ENCODE measurements around the gene NDUFA11.
A peak's percentile ranks its signal among the peaks of the same experiment; 100 is the strongest.

Gene NDUFA11

GRCh38 chr19:5903624-5904351 is at the start of gene NDUFA11:
NDUFA11 (minus strand) TSS chr19:5903790; CDS start chr19:5903708, 82 bp downstream.
- Mint-ChIP-seq H3K4me1 (ENCODE audit: low read depth) (peaks cover 44% of the 10 kb centered on the region), H3K27me3 (no peaks in the 10 kb centered on the region), H3K4me3 (peak within 1 kb of the TSS; percentile 96), H3K36me3 (ENCODE audit: low read depth) (peaks cover 22% of the 10 kb centered on the region), H3K27ac (peak within 1 kb of the TSS; percentile 99), H3K9me3 (no peaks in the 10 kb centered on the region)

- Mint-ChIP-seq H3K4me1 (ENCODE audit: low read depth) (peaks cover 97% of the 10 kb centered on the region), H3K4me3 (peak overlapping the region; percentile 54), H3K27me3 (no peaks in the 10 kb centered on the region), H3K27ac (peak overlapping the region; percentile 88), H3K36me3 (ENCODE audit: low read depth) (peaks cover 47% of the 10 kb centered on the region), H3K9me3 (no peaks in the 10 kb centered on the region)
Measured at GRCh38 chr19:5953030-5953589, 49.5 kb upstream of the NDUFA11 start.

GRCh38 chr19:5952193-5953029 is 48.8 kb upstream of the NDUFA11 start:
- peak overlapping the region; percentile 7 for H3K4me3 Mint-ChIP-seq
- H3K27me3 Mint-ChIP-seq = no peaks in the 10 kb centered on the region
- H3K9me3 Mint-ChIP-seq = no peaks in the 10 kb centered on the region
- H3K4me1 Mint-ChIP-seq (ENCODE audit: low read depth) = peaks cover 97% of the 10 kb centered on the region
- peaks cover 53% of the 10 kb centered on the region for H3K36me3 Mint-ChIP-seq (ENCODE audit: low read depth)
- H3K27ac Mint-ChIP-seq = peak overlapping the region; percentile 88

DNA sequence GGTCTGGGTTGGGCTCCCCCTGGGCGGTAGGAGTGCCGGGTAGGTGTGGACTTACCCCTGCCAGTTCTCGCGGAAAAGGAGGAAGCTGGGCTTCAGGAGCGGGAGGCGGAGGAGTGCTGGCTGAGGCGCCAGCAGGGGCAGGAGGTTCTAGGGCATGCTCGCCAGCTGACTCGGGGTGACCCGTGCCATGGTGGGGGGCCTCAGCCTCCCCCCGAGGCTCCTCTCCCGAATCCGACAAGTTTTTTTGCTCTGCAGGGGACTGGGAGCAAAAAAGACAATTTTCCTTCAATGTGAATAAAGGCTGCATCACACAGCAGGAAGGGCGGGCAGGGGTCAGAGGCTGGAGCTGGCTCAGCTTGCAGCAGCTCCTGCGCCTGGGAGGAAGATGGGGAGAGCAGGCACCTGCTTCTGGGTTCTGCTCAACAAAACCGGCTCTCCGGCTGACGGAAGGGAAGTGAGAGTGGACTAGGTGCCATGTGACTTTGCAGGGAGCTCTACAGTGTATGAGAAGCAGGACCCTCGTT is 47.8 kb upstream of the NDUFA11 start:
- Mint-ChIP-seq H3K27ac (peak overlapping the region; percentile 93), H3K9me3 (no peaks in the 10 kb centered on the region), H3K4me1 (ENCODE audit: low read depth) (peaks cover 95% of the 10 kb centered on the region), H3K4me3 (no peak overlapping the region), H3K36me3 (ENCODE audit: low read depth) (peaks cover 52% of the 10 kb centered on the region), H3K27me3 (no peaks in the 10 kb centered on the region)

GRCh38 chr19:5950741-5951140 is 47.2 kb upstream of the NDUFA11 start:
- Mint-ChIP-seq H3K4me1 (ENCODE audit: low read depth) (peaks cover 92% of the 10 kb centered on the region), H3K9me3 (no peaks in the 10 kb centered on the region), H3K27me3 (no peaks in the 10 kb centered on the region), H3K4me3 (no peak overlapping the region), H3K36me3 (ENCODE audit: low read depth) (peaks cover 52% of the 10 kb centered on the region), H3K27ac (peak overlapping the region; percentile 93)

GRCh38 chr19:5949792-5950305 is 46.3 kb upstream of the NDUFA11 start:
- H3K27me3 Mint-ChIP-seq = no peaks in the 10 kb centered on the region
- peak overlapping the region; percentile 93 for H3K27ac Mint-ChIP-seq
- peaks cover 90% of the 10 kb centered on the region for H3K4me1 Mint-ChIP-seq (ENCODE audit: low read depth)
- no peaks in the 10 kb centered on the region for H3K9me3 Mint-ChIP-seq
- H3K36me3 Mint-ChIP-seq (ENCODE audit: low read depth) = peaks cover 53% of the 10 kb centered on the region
- H3K4me3 Mint-ChIP-seq = peak overlapping the region; percentile 57

DNA sequence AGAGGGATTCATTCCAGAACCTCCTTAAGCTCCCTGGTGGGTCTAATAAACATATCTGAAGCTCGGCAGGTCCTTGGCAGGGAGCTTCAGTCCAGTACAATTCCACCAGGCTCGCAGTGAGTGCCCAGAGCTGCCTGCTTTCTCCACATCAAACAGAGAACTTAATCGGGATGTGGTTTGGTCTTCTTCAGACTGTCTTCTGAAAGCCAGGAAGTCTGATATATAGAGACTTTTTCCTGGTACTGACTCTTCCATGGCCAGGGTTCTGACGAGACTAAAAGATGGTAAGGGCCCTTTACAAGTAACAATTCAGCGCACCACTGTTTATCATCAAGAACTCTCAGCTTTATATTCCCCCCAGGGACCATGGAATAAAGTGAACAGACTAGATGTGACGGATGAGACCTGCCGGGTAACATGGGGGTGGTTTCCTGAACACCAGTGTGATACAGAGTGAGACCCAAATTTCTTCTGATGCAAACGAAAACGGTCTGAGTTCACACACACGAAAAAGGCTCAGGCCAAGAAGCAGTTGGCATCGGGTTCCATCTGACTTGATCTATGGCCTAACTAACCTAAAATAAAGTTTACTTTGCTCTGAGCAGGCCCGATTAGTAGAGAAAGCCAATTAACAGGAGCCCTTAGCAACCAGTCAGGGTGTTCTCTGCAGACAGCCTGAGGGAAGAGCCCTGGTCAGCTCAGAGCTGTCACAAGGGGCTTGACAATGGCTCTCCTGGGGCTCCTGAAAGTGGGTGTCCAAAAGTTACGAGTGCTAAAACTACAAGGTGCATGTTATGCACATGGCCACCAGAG is 45.4 kb upstream of the NDUFA11 start:
- H3K9me3 Mint-ChIP-seq = no peaks in the 10 kb centered on the region
- H3K27me3 Mint-ChIP-seq = no peaks in the 10 kb centered on the region
- H3K4me3 Mint-ChIP-seq = peak overlapping the region; percentile 57
- H3K4me1 Mint-ChIP-seq (ENCODE audit: low read depth) = peaks cover 89% of the 10 kb centered on the region
- peaks cover 53% of the 10 kb centered on the region for H3K36me3 Mint-ChIP-seq (ENCODE audit: low read depth)
- H3K27ac Mint-ChIP-seq = peak overlapping the region; percentile 93

- H3K27ac Mint-ChIP-seq = peak overlapping the region; percentile 52
- peaks cover 45% of the 10 kb centered on the region for H3K36me3 Mint-ChIP-seq (ENCODE audit: low read depth)
Measured at GRCh38 chr19:5947435-5947834, 43.8 kb upstream of the NDUFA11 start.

DNA sequence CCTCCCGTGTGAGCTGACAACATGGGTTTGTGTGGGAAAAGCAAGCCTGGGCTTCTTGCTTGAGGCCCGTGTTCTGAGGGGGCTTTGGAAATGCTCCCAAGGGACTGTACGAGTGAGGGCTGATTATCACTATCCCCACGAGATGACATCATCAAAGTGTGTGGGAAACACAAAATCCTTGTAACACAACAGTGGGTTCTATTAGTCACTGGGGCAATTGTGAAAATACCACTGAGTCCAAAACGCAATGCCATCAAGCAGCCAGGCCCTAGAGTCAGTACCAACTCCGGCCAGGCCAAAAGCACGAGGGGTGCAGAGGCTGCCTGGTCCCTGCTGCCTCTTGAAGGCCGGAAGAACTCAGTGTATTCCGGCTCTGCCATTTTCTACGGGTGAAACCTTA is 40.0 kb upstream of the NDUFA11 start:
- H3K27ac Mint-ChIP-seq = peak overlapping the region; percentile 77
- H3K4me1 Mint-ChIP-seq (ENCODE audit: low read depth) = peaks cover 48% of the 10 kb centered on the region
- no peak overlapping the region for H3K4me3 Mint-ChIP-seq
- peaks cover 40% of the 10 kb centered on the region for H3K36me3 Mint-ChIP-seq (ENCODE audit: low read depth)
- H3K27me3 Mint-ChIP-seq = no peaks in the 10 kb centered on the region
- H3K9me3 Mint-ChIP-seq = no peaks in the 10 kb centered on the region

More at GRCh38 chr19:5947435-5947834, 43.8 kb upstream of the NDUFA11 start:
- no peak overlapping the region for H3K4me3 Mint-ChIP-seq
- H3K27me3 Mint-ChIP-seq = no peaks in the 10 kb centered on the region
- no peaks in the 10 kb centered on the region for H3K9me3 Mint-ChIP-seq
- peaks cover 86% of the 10 kb centered on the region for H3K4me1 Mint-ChIP-seq (ENCODE audit: low read depth)

DNA sequence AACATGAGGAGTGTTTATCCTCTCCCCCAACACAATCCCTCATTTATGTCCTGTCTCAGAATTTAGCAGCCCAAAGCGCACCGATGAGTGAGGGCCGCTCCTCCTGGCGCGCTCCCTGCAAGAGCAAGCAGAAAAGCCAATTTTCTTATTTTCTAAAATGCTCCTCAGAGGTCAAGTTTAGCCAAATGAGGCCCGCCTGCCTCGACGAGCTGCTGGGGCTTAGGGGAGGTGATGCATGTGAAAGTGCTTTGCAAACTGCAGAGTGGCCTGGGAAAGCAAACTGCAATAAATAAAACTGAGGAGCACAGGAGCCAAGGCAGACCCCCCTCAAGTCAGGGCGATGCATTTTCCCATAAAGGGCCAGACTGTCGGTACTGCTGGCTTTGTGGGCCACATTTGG is 39.5 kb upstream of the NDUFA11 start:
- Mint-ChIP-seq H3K4me3 (no peak overlapping the region), H3K4me1 (ENCODE audit: low read depth) (peaks cover 43% of the 10 kb centered on the region), H3K27me3 (no peaks in the 10 kb centered on the region), H3K27ac (no peak overlapping the region), H3K36me3 (ENCODE audit: low read depth) (peaks cover 41% of the 10 kb centered on the region), H3K9me3 (no peaks in the 10 kb centered on the region)

- no peak overlapping the region for H3K4me3 Mint-ChIP-seq
Measured at GRCh38 chr19:5941673-5942072, 38.1 kb upstream of the NDUFA11 start.

DNA sequence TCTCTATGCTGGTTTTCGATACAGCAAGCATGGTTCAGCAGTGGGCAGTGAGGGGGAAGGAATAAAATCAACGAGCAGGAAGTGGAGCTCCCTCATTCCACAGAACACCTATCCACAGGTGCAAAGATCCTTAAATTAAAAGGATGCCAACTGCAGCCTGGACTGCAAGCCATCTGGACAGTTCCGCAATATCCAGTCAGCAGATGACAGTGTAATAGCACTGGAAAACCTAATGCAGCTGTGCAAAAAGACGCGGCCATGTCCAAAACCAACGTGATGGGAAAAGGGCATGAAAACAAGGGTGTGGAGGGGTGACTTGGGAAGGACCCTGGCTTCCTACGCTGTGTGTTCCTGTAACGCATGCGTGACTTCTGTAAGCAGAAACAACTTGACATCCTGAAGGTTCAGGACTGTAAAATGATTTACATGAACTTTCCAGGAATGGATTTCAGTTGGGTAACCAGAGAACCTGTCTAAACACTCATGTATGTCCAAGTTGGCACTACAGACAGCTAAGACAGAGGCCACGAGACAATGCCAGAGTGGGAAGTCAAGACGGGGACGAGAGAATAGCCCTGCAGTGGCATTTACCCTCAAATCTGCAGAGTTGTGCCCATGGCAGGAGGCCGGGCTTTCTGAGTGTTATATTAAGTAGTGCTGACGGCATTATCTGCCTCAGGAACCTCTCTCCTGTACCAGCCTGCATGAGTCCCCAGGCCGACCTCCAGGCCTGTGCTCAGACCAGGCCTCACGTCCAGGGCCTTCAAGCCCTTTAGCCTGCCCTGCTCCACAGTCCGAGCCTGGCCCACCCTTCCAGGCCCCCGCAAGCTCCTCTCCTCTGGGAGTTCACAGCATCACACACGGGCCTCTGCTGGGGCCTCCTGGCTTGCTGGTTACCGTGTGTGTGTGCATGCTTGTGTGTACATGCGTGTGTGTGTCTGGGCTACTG is 36.9 kb upstream of the NDUFA11 start:
- Mint-ChIP-seq H3K4me3 (no peak overlapping the region), H3K4me1 (ENCODE audit: low read depth) (peaks cover 25% of the 10 kb centered on the region), H3K27me3 (no peaks in the 10 kb centered on the region), H3K27ac (no peak overlapping the region), H3K36me3 (ENCODE audit: low read depth) (peaks cover 43% of the 10 kb centered on the region), H3K9me3 (no peaks in the 10 kb centered on the region)

More at GRCh38 chr19:5941673-5942072, 38.1 kb upstream of the NDUFA11 start:
- Mint-ChIP-seq H3K4me1 (ENCODE audit: low read depth) (peaks cover 33% of the 10 kb centered on the region), H3K9me3 (no peaks in the 10 kb centered on the region), H3K27ac (no peak overlapping the region), H3K27me3 (no peaks in the 10 kb centered on the region), H3K36me3 (ENCODE audit: low read depth) (peaks cover 42% of the 10 kb centered on the region)

DNA sequence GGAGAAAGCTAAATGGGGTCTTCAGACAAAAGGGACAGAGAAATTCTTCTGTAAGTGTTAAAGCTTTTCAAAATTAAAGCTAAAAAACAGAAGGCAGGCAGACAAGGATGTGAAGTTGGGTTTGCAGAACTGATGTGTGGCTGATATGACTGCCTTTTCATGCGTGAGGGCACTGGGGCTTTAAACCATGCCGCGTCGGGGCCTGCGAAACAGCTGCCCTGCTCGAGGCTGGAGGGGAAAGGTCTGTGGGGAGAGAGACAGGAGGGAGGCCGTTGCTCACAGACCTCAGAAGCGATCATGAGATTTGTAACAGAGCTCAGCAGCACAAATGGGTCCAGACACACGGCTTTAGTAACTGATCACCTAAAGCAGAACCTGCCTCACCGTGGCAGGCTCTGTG is 34.0 kb upstream of the NDUFA11 start:
- Mint-ChIP-seq H3K4me3 (no peak overlapping the region), H3K27me3 (no peaks in the 10 kb centered on the region), H3K9me3 (no peaks in the 10 kb centered on the region), H3K36me3 (ENCODE audit: low read depth) (peaks cover 50% of the 10 kb centered on the region), H3K27ac (no peak overlapping the region), H3K4me1 (ENCODE audit: low read depth) (no peaks in the 10 kb centered on the region)
